ENCODE measurements around the gene CCNY.
"Not testable (repeated sequence)": the region's sequence is repeated elsewhere in the genome, so short reads cannot be mapped to it uniquely, and the experiment has no call there.

The CCNY gene

GRCh38 chr10:35406003-35406630 is 69.8 kb downstream of the CCNY start:
- not testable (repeated sequence) for H3K27me3 ChIP-seq (ENCODE audit: control insufficient read depth, low read length); H3K4me2 ChIP-seq (ENCODE audit: low read length); H3K36me3 ChIP-seq (ENCODE audit: control insufficient read depth, low read length); H3K4me1 ChIP-seq (ENCODE audit: control insufficient read depth, low read length); H3K9me2 ChIP-seq (replicated peaks; ENCODE audit: control insufficient read depth, low read length); H3K27ac ChIP-seq (ENCODE audit: low read depth, low read length); H3F3A ChIP-seq (ENCODE audit: control insufficient read depth, insufficient read depth); H3K4me3 ChIP-seq (ENCODE audit: low read length); H3K9me3 ChIP-seq (ENCODE audit: control insufficient read depth, insufficient read depth, low read length); H4K20me1 ChIP-seq (ENCODE audit: control insufficient read depth, insufficient read depth, low read depth, low read length)
- peaks cover 37% of the 10 kb centered on the region for H3K79me2 ChIP-seq (ENCODE audit: control insufficient read depth, low read length)

DNA sequence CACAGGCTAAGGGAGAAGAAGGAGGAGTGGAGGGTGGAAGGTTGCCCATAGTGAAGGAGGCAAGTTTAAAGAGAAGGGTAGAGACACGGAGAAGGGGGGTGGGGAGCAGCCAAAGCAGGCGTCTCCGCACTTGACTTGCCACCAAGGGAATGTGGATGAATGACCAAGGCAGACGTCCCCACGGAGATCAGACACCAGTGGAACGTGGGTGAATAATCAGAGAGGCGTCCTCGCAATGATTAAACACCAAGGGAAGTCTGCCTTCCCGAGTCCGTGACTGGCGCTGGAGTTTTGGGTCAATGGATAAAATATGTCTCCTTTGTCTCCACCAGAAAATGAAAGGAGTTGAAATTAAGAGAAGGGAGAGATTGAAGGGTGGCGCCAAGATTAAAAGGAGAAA is 71.4 kb downstream of the CCNY start:
- H3K79me2 ChIP-seq (ENCODE audit: control insufficient read depth, low read length), result peaks cover 37% of the 10 kb centered on the region
- H4K20me1 ChIP-seq (ENCODE audit: control insufficient read depth, insufficient read depth, low read depth, low read length), result not testable (repeated sequence)

DNA sequence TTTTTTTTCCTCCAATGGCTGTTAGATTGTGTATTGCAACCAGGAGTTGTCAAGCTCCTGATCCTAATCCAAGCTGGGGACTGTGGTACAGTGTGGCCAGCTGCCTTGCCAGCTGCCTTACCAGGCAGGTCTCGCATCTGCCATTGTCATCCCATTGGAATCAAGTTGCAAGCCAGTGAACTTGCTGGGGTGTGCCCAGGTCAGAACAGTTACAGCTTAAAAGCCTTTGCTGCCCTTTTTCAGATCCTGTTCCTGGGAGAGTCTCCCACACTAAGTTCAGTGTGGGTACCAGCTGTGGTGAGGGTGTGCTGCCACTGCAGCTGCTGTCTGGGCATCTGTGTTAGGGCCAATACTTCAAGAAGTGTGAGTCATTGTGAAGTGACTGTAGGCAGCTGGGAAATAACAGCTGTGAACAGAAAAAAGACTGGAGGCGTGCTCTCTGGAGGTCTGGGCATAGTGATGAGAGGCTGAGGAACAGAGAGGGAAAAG is 72.8 kb downstream of the CCNY start:
- Histone ChIP-seq H3F3A (ENCODE audit: control insufficient read depth, insufficient read depth) (no peaks in the 10 kb centered on the region), H3K9me2 (replicated peaks; ENCODE audit: control insufficient read depth, low read length) (no peaks in the 10 kb centered on the region), H3K4me3 (ENCODE audit: low read length) (no peak overlapping the region), H3K79me2 (ENCODE audit: control insufficient read depth, low read length) (peaks cover 48% of the 10 kb centered on the region), H3K4me1 (ENCODE audit: control insufficient read depth, low read length) (no peaks in the 10 kb centered on the region), H3K9me3 (ENCODE audit: control insufficient read depth, insufficient read depth, low read length) (no peaks in the 10 kb centered on the region), H3K27ac (ENCODE audit: low read depth, low read length) (no peak overlapping the region), H3K27me3 (ENCODE audit: control insufficient read depth, low read length) (no peaks in the 10 kb centered on the region), H3K4me2 (ENCODE audit: low read length) (no peak overlapping the region), H4K20me1 (ENCODE audit: control insufficient read depth, insufficient read depth, low read depth, low read length) (peaks cover 8% of the 10 kb centered on the region; the same call in 1 of the 2 replicates), H3K36me3 (ENCODE audit: control insufficient read depth, low read length) (no peaks in the 10 kb centered on the region)
- TF ChIP-seq EZH2phosphoT487 (IDR thresholded peaks at IDR 0.05; ENCODE audit: borderline replicate concordance, low read length) (no peak), CTCF (IDR thresholded peaks at IDR 0.05; ENCODE audit: low read depth, low read length, poor library complexity, severe bottlenecking) (no peak)

More for the DNA sequence above, 71.4 kb downstream of the CCNY start:
- H3F3A ChIP-seq (ENCODE audit: control insufficient read depth, insufficient read depth); H3K36me3 ChIP-seq (ENCODE audit: control insufficient read depth, low read length); H3K9me2 ChIP-seq (replicated peaks; ENCODE audit: control insufficient read depth, low read length); H3K4me2 ChIP-seq (ENCODE audit: low read length); H3K4me3 ChIP-seq (ENCODE audit: low read length); H3K27me3 ChIP-seq (ENCODE audit: control insufficient read depth, low read length); H3K4me1 ChIP-seq (ENCODE audit: control insufficient read depth, low read length); H3K9me3 ChIP-seq (ENCODE audit: control insufficient read depth, insufficient read depth, low read length); H3K27ac ChIP-seq (ENCODE audit: low read depth, low read length): not testable (repeated sequence)

DNA sequence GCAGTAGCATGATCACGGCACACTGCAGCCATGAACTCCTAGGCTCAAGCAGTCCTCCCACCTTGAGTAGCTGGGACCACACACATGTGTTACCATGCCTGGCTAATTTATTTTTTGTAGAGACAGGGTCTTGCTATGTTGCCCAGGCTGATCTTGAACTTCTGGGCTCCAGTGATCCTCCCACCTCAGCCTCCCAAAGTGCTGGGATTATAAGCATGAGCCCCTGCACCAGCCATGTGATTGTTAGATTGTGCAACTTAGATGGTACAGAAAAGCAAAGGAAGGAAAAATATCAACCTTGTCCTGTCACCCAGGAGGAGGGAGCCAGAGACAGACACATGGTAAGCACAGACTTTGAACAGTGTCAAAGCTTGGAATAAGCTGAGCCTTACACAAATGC is 73.5 kb downstream of the CCNY start:
- H3K4me2 ChIP-seq (ENCODE audit: low read length), result no peak overlapping the region
- no peak overlapping the region for H3K4me3 ChIP-seq (ENCODE audit: low read length)
- H3K79me2 ChIP-seq (ENCODE audit: control insufficient read depth, low read length), result peaks cover 52% of the 10 kb centered on the region
- H3F3A ChIP-seq (ENCODE audit: control insufficient read depth, insufficient read depth), result no peaks in the 10 kb centered on the region
- H3K9me3 ChIP-seq (ENCODE audit: control insufficient read depth, insufficient read depth, low read length), result no peaks in the 10 kb centered on the region
- H3K4me1 ChIP-seq (ENCODE audit: control insufficient read depth, low read length), result no peaks in the 10 kb centered on the region
- H3K27me3 ChIP-seq (ENCODE audit: control insufficient read depth, low read length), result no peaks in the 10 kb centered on the region
- H3K9me2 ChIP-seq (replicated peaks; ENCODE audit: control insufficient read depth, low read length), result no peaks in the 10 kb centered on the region
- H3K27ac ChIP-seq (ENCODE audit: low read depth, low read length), result no peak overlapping the region
- no peaks in the 10 kb centered on the region for H3K36me3 ChIP-seq (ENCODE audit: control insufficient read depth, low read length)
- peaks cover 15% of the 10 kb centered on the region; the same call in 1 of the 2 replicates for H4K20me1 ChIP-seq (ENCODE audit: control insufficient read depth, insufficient read depth, low read depth, low read length)
- TF ChIP-seq EZH2phosphoT487 (IDR thresholded peaks at IDR 0.05; ENCODE audit: borderline replicate concordance, low read length) (no peak), CTCF (IDR thresholded peaks at IDR 0.05; ENCODE audit: low read depth, low read length, poor library complexity, severe bottlenecking) (no peak)

Measured in DOHH2 (cell line).